DOHH2 (cell line): ENCODE results near the gene TNN.

Experiments
- H3F3A ChIP-seq: fragments of 200-600 bp; sonication (generic), shearing (Covaris generic); 2 replicates; pipeline ENCODE4 v1.6.0; 2016; ENCODE audit warnings: antibody characterized with exemption, mild to moderate bottlenecking; ENCODE audit not compliant: control insufficient read depth, insufficient read depth
- H3K27ac ChIP-seq: fragments of 200-600 bp; sonication (generic); 2 replicates; pipeline ENCODE4 v1.5.1; 2014; ENCODE audit warnings: low read depth, mild to moderate bottlenecking, low read length, moderate library complexity
- H3K27me3 ChIP-seq: fragments of 200-600 bp; sonication (generic); 2 replicates; pipeline ENCODE4 v1.6.1; 2014; ENCODE audit warnings: mild to moderate bottlenecking, low read length, mixed read lengths; ENCODE audit not compliant: control insufficient read depth
- H3K36me3 ChIP-seq: fragments of 200-600 bp; sonication (generic); 2 replicates; pipeline ENCODE4 v1.6.1; 2014; ENCODE audit warnings: mild to moderate bottlenecking, low read length, moderate library complexity, mixed read lengths; ENCODE audit not compliant: control insufficient read depth
- H3K4me1 ChIP-seq: fragments of 200-600 bp; sonication (generic); 2 replicates; pipeline ENCODE4 v1.6.1; 2014; ENCODE audit warnings: mild to moderate bottlenecking, low read length, mixed read lengths; ENCODE audit not compliant: control insufficient read depth
- H3K4me2 ChIP-seq: fragments of 200-600 bp; sonication (generic); 2 replicates; pipeline ENCODE4 v1.6.0; 2014; ENCODE audit warnings: mild to moderate bottlenecking, low read length, moderate library complexity
- H3K4me3 ChIP-seq: fragments of 200-600 bp; sonication (generic); 2 replicates; pipeline ENCODE4 v1.5.1; 2014; ENCODE audit warnings: mild to moderate bottlenecking, low read length, mixed read lengths
- H3K79me2 ChIP-seq: fragments of 200-600 bp; sonication (generic); 2 replicates; pipeline ENCODE4 v1.6.1; 2014; ENCODE audit warnings: mild to moderate bottlenecking, low read length, mixed read lengths; ENCODE audit not compliant: control insufficient read depth
- H3K9me2 ChIP-seq: fragments of 200-600 bp; sonication (generic); replicated peaks from 2 replicates; pipeline ENCODE4 v1.6.1; 2014; ENCODE audit warnings: mild to moderate bottlenecking, low read length, mixed read lengths; ENCODE audit not compliant: control insufficient read depth
- H3K9me3 ChIP-seq: fragments of 200-600 bp; sonication (generic); 2 replicates; pipeline ENCODE4 v1.6.1; 2014; ENCODE audit warnings: antibody characterized with exemption, low read length, mixed read lengths; ENCODE audit not compliant: control insufficient read depth, insufficient read depth
- H4K20me1 ChIP-seq: fragments of 200-600 bp; sonication (generic); 2 replicates; pipeline ENCODE4 v1.6.0; 2014; ENCODE audit warnings: low read depth, mild to moderate bottlenecking, antibody characterized with exemption, low read length, moderate library complexity; ENCODE audit not compliant: control insufficient read depth, insufficient read depth
- EZH2phosphoT487 ChIP-seq: fragments of 200-600 bp; sonication (generic); IDR thresholded peaks from 2 replicates; pipeline ENCODE4 v1.6.1; 2017; ENCODE audit warnings: borderline replicate concordance, mild to moderate bottlenecking, antibody characterized with exemption, low read length, moderate library complexity, mixed read lengths
- TF ChIP-seq, protein P1 (sequence below): fragments of 200-600 bp; sonication (generic); IDR thresholded peaks from one replicate; pipeline ENCODE4 v1.5.1; 2014; ENCODE audit warnings: antibody characterized with exemption, mild to moderate bottlenecking, low read depth, low read length; ENCODE audit not compliant: poor library complexity, severe bottlenecking

The TNN gene

DNA sequence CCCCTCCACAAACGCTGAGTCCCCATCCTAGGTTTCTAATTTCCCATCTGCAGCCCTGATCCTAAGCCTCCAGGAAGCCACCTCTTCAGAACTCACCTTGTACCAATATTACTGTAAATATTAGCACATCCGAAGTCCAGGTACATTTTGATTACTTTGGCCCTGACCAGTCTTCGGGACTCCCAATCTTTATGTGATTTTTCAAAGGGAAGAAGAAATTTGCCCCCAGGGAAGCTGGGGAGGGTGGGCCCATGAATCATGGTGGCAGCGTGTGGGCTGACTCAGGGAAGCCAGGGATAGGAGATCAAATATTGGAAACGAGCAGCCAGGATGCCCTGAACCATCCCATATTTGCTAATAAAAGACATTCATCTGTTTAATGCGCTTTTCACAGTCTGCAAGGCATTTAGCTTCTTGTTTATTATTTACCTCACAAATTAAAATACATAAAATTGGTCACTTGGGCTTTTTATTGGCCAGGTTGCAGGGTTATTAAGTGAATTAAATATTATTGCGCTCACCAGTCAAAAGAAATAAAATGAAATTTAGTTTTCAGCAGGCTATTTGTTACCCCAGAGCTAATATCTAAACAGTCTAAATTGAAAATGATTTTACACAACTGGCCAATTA lies 78.4 kb downstream of the TNN start:
- Histone ChIP-seq H3K27ac (no peak overlapping the region), H3K79me2 (no peaks in the 10 kb centered on the region), H3F3A (no peaks in the 10 kb centered on the region), H3K4me3 (no peak overlapping the region), H3K36me3 (no peaks in the 10 kb centered on the region), H3K9me2 (no peaks in the 10 kb centered on the region), H3K27me3 (peaks cover 76% of the 10 kb centered on the region), H3K4me1 (peaks cover 21% of the 10 kb centered on the region), H3K4me2 (no peak overlapping the region), H4K20me1 (no peaks in the 10 kb centered on the region; the same call in 1 of the 2 replicates), H3K9me3 (no peaks in the 10 kb centered on the region)
- TF ChIP-seq, protein P1, sequence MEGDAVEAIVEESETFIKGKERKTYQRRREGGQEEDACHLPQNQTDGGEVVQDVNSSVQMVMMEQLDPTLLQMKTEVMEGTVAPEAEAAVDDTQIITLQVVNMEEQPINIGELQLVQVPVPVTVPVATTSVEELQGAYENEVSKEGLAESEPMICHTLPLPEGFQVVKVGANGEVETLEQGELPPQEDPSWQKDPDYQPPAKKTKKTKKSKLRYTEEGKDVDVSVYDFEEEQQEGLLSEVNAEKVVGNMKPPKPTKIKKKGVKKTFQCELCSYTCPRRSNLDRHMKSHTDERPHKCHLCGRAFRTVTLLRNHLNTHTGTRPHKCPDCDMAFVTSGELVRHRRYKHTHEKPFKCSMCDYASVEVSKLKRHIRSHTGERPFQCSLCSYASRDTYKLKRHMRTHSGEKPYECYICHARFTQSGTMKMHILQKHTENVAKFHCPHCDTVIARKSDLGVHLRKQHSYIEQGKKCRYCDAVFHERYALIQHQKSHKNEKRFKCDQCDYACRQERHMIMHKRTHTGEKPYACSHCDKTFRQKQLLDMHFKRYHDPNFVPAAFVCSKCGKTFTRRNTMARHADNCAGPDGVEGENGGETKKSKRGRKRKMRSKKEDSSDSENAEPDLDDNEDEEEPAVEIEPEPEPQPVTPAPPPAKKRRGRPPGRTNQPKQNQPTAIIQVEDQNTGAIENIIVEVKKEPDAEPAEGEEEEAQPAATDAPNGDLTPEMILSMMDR = no peak
- TF ChIP-seq EZH2phosphoT487 = no peak

DNA sequence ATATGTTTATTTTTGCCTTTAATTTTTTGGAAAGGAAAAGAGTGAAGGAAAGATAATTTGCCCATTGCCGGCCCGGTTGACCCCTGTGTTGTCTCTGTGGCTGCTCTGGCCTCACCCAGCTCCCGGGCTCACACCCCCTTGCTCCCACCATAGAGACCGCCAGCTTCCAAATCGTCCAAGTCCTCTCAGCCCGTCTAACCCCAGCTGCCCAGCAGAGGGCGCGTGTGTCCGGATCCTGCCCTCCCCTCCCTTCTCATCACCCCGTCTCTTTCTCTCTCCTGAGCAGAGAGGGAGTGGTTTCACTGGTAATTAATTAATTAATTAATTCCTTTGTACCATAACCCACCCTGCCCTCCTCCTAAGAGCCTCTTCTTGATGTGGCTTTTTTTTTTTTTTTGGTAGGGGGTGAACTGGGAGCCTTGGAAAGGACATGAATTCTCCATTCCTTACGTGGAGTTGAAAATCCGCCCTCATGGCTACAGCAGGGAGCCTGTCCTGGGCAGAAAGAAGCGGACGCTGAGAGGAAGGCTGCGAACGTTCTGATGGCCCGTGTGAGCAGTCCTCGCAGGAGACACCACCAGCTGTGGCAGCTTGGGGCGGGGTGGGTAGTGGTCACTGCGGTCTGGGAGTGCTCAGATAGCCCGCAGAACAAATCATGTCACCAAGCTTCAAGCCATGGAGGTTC lies 79.0 kb downstream of the TNN start:
- no peaks in the 10 kb centered on the region for H3F3A ChIP-seq
- peaks cover 19% of the 10 kb centered on the region for H3K4me1 ChIP-seq
- no peak overlapping the region for H3K4me3 ChIP-seq
- no peaks in the 10 kb centered on the region for H3K9me3 ChIP-seq
- H3K9me2 ChIP-seq = no peaks in the 10 kb centered on the region
- no peaks in the 10 kb centered on the region for H3K36me3 ChIP-seq
- TF ChIP-seq, protein P1 = peak; percentile 91
- TF ChIP-seq EZH2phosphoT487 = no peak
- H3K27ac ChIP-seq = no peak overlapping the region
- H3K27me3 ChIP-seq = peaks cover 76% of the 10 kb centered on the region
- H3K4me2 ChIP-seq = no peak overlapping the region
- H3K79me2 ChIP-seq = no peaks in the 10 kb centered on the region
- H4K20me1 ChIP-seq = no peaks in the 10 kb centered on the region; the same call in 1 of the 2 replicates

DNA sequence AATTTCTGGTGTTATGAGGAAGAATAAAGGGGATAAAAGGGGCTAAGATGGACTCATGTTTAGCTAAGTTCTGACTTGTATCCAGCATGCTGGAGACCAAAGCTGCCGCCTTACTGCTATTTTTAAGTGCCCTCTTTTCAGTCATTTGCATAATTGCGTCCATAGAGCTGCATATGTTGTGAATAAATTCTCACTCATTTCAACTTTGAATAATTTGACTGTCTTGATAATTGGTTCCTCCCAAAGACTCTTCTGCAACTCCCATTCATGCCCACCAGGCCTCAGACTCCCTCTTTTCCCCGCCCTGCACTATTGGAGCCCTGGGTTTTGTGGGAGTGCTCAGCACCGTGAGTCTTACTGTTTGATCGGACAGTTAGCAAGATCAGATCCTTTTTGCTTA lies 79.9 kb downstream of the TNN start:
- Histone ChIP-seq H4K20me1 (no peaks in the 10 kb centered on the region), H3F3A (no peaks in the 10 kb centered on the region), H3K27ac (no peak overlapping the region), H3K36me3 (no peaks in the 10 kb centered on the region), H3K9me2 (no peaks in the 10 kb centered on the region), H3K4me3 (no peak overlapping the region), H3K4me2 (no peak overlapping the region), H3K79me2 (no peaks in the 10 kb centered on the region), H3K9me3 (no peaks in the 10 kb centered on the region), H3K27me3 (peaks cover 80% of the 10 kb centered on the region), H3K4me1 (peaks cover 15% of the 10 kb centered on the region)
- no peak for TF ChIP-seq EZH2phosphoT487
- TF ChIP-seq, protein P1 = no peak
